HepG2 (cell line): ENCODE data around the gene SSBP4. TPM values are rescaled to one million over a fixed set of nuclear protein-coding genes. Genes with fewer than 3 reads are reported as not detected.

ENCODE experiments used
- ATAC-seq: fragments of 200-7000 bp; cut with Tn5 transposase; 3 replicates; pipeline ENCODE4 v1.9.1; 2020; ENCODE audit warnings: mild to moderate bottlenecking, moderate library complexity
- BruUV-seq: library from RNA; stranded (reverse); fragments of 400-500 nt; replicated peaks from 2 replicates; lab custom pipeline; 2021; lab: Mats Ljungman, UMichigan
- CTCF ChIA-PET: fragments of 300-600 bp; formaldehyde crosslinking; extraction: SDS; loops from one replicate; lab custom pipeline; 2021; ENCODE audit warnings: low total read pairs, inconsistent platforms, low intra/inter-chr PET ratio; lab: Yijun Ruan, JAX
- POLR2A ChIA-PET: fragments of 350-600 bp; sonication (Branson Sonifier 250); formaldehyde crosslinking; loops from one replicate; lab custom pipeline; 2020; ENCODE audit warnings: antibody characterized with exemption, inconsistent platforms; lab: Yijun Ruan, JAX
- DNase-seq: peaks from one replicate; pipeline ENCODE4 v3.0.0-alpha.2; 2015; ENCODE audit warnings: low spot score
- FAIRE-seq: peaks from 3 replicates; lab custom pipeline; 2011; peaks lifted over from hg19 to GRCh38; lab: Jason Lieb, UNC
- H2AFZ ChIP-seq: one replicate; pipeline ENCODE4 v1.6.1; 2011; ENCODE audit warnings: low read length, inconsistent platforms
- H3K27ac ChIP-seq: fragments of 300-600 bp; 3 replicates; pipeline ENCODE4 v1.8.0; 2011; ENCODE audit warnings: mixed run types, mild to moderate bottlenecking, mixed read lengths, low read length, inconsistent platforms; ENCODE audit not compliant: insufficient read depth; ENCODE audit errors: extremely low read length
- H3K27me3 ChIP-seq, 2 experiments: fragments of 200-600 bp in 1 of 2; 2 replicates in 1 of 2; 3 replicates in 1 of 2; pipeline versions ENCODE4 v1.6.0 to v1.8.0; 2011; ENCODE audit warnings: low read length in 2 of 2, mild to moderate bottlenecking in 2 of 2, moderate library complexity in 2 of 2, inconsistent platforms in 1 of 2; ENCODE audit not compliant: insufficient read depth in 2 of 2, control insufficient read depth in 1 of 2
- H3K36me3 ChIP-seq, 2 experiments: fragments of 200-600 bp in 1 of 2; replicated peaks in 1 of 2; 2 replicates in 1 of 2; 3 replicates in 1 of 2; pipeline versions ENCODE4 v1.5.1 to v1.8.0; 2011; ENCODE audit warnings: low read length in 2 of 2, inconsistent platforms in 1 of 2; ENCODE audit not compliant: insufficient read depth in 2 of 2, control insufficient read depth in 1 of 2
- H3K4me1 ChIP-seq: 2 replicates; pipeline ENCODE4 v1.5.1; 2012; ENCODE audit warnings: low read length, inconsistent platforms; ENCODE audit not compliant: insufficient read depth
- H3K4me2 ChIP-seq: 2 replicates; pipeline ENCODE4 v1.6.0; 2011; ENCODE audit warnings: low read depth, low read length, inconsistent platforms
- H3K4me3 ChIP-seq, 3 experiments: fragments of 200-600 bp in 1 of 3; sonication (generic), shearing (Covaris generic) in 1 of 3; replicated peaks in 1 of 3; 2 replicates each; pipeline ENCODE4 v1.5.1; 2011 to 2016; ENCODE audit warnings: low read length in 3 of 3, inconsistent platforms in 2 of 3, low read depth in 2 of 3, mild to moderate bottlenecking in 2 of 3, control low read depth in 1 of 3, mixed read lengths in 1 of 3; ENCODE audit not compliant: insufficient read depth in 1 of 3
- H3K79me2 ChIP-seq: one replicate; pipeline ENCODE4 v1.6.1; 2011; ENCODE audit warnings: low read length, inconsistent platforms; ENCODE audit not compliant: insufficient read depth
- H3K9ac ChIP-seq: 2 replicates; pipeline ENCODE4 v1.6.0; 2011; ENCODE audit warnings: mild to moderate bottlenecking, low read depth, low read length, inconsistent platforms; ENCODE audit not compliant: insufficient read depth
- H3K9me3 ChIP-seq: 2 replicates; pipeline ENCODE4 v1.5.1; 2012; ENCODE audit warnings: mild to moderate bottlenecking, low read length
- H4K20me1 ChIP-seq: 2 replicates; pipeline ENCODE4 v1.6.0; 2011; ENCODE audit warnings: inconsistent platforms, mild to moderate bottlenecking, low read length, moderate library complexity; ENCODE audit not compliant: insufficient read depth
- DR1 ChIP-seq: sonication (generic); formaldehyde crosslinking; IDR thresholded peaks from 2 replicates; pipeline ENCODE4 v1.8.0; 2021; ENCODE audit warnings: mild to moderate bottlenecking, missing genetic modification reagents, inconsistent platforms
- ETV5 ChIP-seq: IDR thresholded peaks from 2 replicates; pipeline ENCODE4 v1.6.1; 2018; ENCODE audit warnings: missing biosample characterization, missing genetic modification reagents, inconsistent platforms, borderline replicate concordance
- HOXA5 ChIP-seq: sonication (generic); formaldehyde crosslinking; IDR thresholded peaks from 2 replicates; pipeline ENCODE4 v1.4.0; 2020; ENCODE audit warnings: missing genetic modification reagents
- PRMT3 ChIP-seq: sonication (generic); formaldehyde crosslinking; IDR thresholded peaks from 2 replicates; pipeline ENCODE4 v1.8.1; 2022; ENCODE audit warnings: low read depth, mild to moderate bottlenecking, moderate library complexity, missing genetic modification reagents, borderline replicate concordance
- REL ChIP-seq: sonication (generic); formaldehyde crosslinking; conservative IDR thresholded peaks from 2 replicates; pipeline ENCODE4 v1.8.0; 2022; ENCODE audit warnings: mild to moderate bottlenecking, missing genetic modification reagents, moderate library complexity
- REXO4 ChIP-seq: sonication (generic); formaldehyde crosslinking; IDR thresholded peaks from 2 replicates; pipeline ENCODE4 v1.8.0; 2022; ENCODE audit warnings: missing genetic modification reagents, mild to moderate bottlenecking, borderline replicate concordance
- U2AF2 ChIP-seq: fragments of 200-400 bp; formaldehyde crosslinking; IDR thresholded peaks from 2 replicates; pipeline ENCODE4 v1.6.1; 2017; ENCODE audit warnings: low read depth, mild to moderate bottlenecking, low read length
- ZMYM3 ChIP-seq: sonication (generic); formaldehyde crosslinking; IDR thresholded peaks from 2 replicates; pipeline ENCODE4 v1.5.1; 2020; ENCODE audit warnings: mild to moderate bottlenecking, missing genetic modification reagents
- ZNF530 ChIP-seq: sonication (generic); formaldehyde crosslinking; IDR thresholded peaks from 2 replicates; pipeline ENCODE4 v1.5.0; 2020; ENCODE audit warnings: low read depth, mild to moderate bottlenecking, missing genetic modification reagents
- WGBS: methylation state at CpG from one replicate; pipeline ENCODE4 v1.1.6; 2017; ENCODE audit warnings: low lambda C conversion rate; 5-methylcytosine and 5-hydroxymethylcytosine counted together
- in situ Hi-C: cut with HindIII; loops from 2 replicates; pipeline ENCODE4 v1.10.0; 2017; ENCODE audit warnings: low pct_unique_long_range_greater_than_20kb; ENCODE audit not compliant: extremely low pct_ligation_motif_present
- intact Hi-C: fragments of 100-400 bp; cut with micrococcal nuclease; formaldehyde crosslinking; loops from one replicate; pipeline ENCODE4 v1.10.0; 2022; ENCODE audit not compliant: unreplicated experiment
- polyA plus RNA-seq, 8 experiments: library from polyadenylated mRNA; depleted of rRNA in 3 of 8; stranded (reverse) in 7 of 8; unstranded in 1 of 8; fragments of >200 nt; fragmentation: Illumina TruSeq in 4 of 8; extraction: Trizol in 4 of 8; gene quantifications; 2 replicates each; pipeline versions ENCODE4 v1.2.1 to v1.2.3, GENCODE V29; 2011 to 2016; ENCODE audit warnings: low read depth in 4 of 8, missing spikeins in 1 of 8, mixed read lengths in 1 of 8; ENCODE audit not compliant: insufficient read depth in 1 of 8
- total RNA-seq, 5 experiments: library from RNA; depleted of rRNA; stranded (reverse); fragments of >200 nt; fragmentation: Illumina TruSeq; extraction: Trizol; gene quantifications; 2 replicates each; pipeline ENCODE4 v1.2.3, GENCODE V29; 2016; ENCODE audit warnings: low read depth in 1 of 5
- TF ChIP-seq, protein P1 (sequence below): sonication (generic); formaldehyde crosslinking; IDR thresholded peaks from 2 replicates; pipeline ENCODE4 v1.4.0; 2020; ENCODE audit warnings: missing genetic modification reagents
- TF ChIP-seq, protein P2 (sequence below), 2 experiments: fragments of 450-650 bp in 1 of 2; sonication (generic) in 1 of 2; formaldehyde crosslinking in 1 of 2; IDR thresholded peaks; 2 replicates each; pipeline versions ENCODE4 v1.6.1 to v1.8.0; 2016 to 2022; ENCODE audit warnings: antibody characterized with exemption in 1 of 2, mild to moderate bottlenecking in 1 of 2, missing genetic modification reagents in 1 of 2

The SSBP4 gene
- total and polyA plus RNA-seq, 2 of the 13 experiments (the other 11 are each of a cell fraction or from before 2014, with no cell fraction given), result 20.8 to 39.5 TPM

DNA sequence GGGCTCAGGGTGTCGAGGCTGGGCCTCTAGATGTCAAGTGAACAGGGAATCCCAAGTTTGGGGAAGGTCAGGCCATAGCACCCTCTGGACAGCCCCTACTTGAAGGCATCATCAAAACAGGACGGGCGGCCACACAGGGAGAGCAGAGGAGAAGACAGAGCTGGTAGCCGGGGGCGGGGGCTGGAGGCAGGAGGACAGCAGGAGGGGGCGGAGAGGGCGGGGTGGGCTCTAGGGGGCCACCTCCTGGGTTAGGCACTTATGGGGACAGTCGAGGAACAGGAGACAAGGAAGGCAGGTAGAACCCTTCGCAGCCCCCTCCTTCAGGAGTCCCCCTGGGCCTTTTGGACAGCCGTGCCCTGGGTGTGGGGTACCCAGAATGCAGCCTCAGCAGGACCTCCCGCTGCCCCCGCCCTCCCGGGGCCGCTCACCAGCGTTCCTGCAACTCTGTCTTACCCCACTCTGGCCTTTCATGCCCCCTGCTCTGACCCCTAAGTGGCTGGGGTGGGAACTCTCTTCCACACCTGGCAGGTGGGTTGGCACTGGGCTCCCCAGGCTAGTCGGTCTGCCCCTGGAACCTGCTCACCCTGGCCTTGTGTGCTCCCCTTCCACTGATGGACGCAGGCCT is 5.8 kb downstream of the SSBP4 start:
- ChIA-PET POLR2A (no interaction called here), CTCF (no interaction called here)
- Histone ChIP-seq H3K4me3 (no peak overlapping the region), H4K20me1 (peaks cover 8% of the 10 kb centered on the region; the same call in 1 of the 2 replicates), H3K4me1 (peaks cover 18% of the 10 kb centered on the region), H3K9ac (no peak overlapping the region), H3K4me2 (no peak overlapping the region), H3K9me3 (no peaks in the 10 kb centered on the region), H3K27me3 (no peaks in the 10 kb centered on the region), H3K79me2 (peaks cover 31% of the 10 kb centered on the region), H3K36me3 (peaks cover 0 to 3% of the 10 kb centered on the region in 2 experiments; a peak in 1 of 5 replicates), H3K27ac (no peak overlapping the region), H2AFZ (no peak overlapping the region)
- in situ Hi-C loops (no loop called here), intact Hi-C loops (no loop called here)
- ATAC-seq, result no peak
- no TSS peak for BruUV-seq
- WGBS, result 93% methylated on average over 10 of the region's 17 CpGs
- FAIRE-seq, result no peak
- DNase-seq, result no peak
- TF ChIP-seq ZNF530 (CRISPR knock-in tag) (no peak), U2AF2 (no peak), HOXA5 (CRISPR knock-in tag) (no peak), DR1 (no peak), PRMT3 (CRISPR knock-in tag) (no peak), ZMYM3 (CRISPR knock-in tag) (no peak), REL (CRISPR knock-in tag) (no peak), REXO4 (CRISPR knock-in tag) (no peak), ETV5 (no peak)
- TF ChIP-seq, protein P1, sequence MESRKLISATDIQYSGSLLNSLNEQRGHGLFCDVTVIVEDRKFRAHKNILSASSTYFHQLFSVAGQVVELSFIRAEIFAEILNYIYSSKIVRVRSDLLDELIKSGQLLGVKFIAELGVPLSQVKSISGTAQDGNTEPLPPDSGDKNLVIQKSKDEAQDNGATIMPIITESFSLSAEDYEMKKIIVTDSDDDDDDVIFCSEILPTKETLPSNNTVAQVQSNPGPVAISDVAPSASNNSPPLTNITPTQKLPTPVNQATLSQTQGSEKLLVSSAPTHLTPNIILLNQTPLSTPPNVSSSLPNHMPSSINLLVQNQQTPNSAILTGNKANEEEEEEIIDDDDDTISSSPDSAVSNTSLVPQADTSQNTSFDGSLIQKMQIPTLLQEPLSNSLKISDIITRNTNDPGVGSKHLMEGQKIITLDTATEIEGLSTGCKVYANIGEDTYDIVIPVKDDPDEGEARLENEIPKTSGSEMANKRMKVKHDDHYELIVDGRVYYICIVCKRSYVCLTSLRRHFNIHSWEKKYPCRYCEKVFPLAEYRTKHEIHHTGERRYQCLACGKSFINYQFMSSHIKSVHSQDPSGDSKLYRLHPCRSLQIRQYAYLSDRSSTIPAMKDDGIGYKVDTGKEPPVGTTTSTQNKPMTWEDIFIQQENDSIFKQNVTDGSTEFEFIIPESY (CRISPR knock-in tag), result no peak
- TF ChIP-seq, protein P2, sequence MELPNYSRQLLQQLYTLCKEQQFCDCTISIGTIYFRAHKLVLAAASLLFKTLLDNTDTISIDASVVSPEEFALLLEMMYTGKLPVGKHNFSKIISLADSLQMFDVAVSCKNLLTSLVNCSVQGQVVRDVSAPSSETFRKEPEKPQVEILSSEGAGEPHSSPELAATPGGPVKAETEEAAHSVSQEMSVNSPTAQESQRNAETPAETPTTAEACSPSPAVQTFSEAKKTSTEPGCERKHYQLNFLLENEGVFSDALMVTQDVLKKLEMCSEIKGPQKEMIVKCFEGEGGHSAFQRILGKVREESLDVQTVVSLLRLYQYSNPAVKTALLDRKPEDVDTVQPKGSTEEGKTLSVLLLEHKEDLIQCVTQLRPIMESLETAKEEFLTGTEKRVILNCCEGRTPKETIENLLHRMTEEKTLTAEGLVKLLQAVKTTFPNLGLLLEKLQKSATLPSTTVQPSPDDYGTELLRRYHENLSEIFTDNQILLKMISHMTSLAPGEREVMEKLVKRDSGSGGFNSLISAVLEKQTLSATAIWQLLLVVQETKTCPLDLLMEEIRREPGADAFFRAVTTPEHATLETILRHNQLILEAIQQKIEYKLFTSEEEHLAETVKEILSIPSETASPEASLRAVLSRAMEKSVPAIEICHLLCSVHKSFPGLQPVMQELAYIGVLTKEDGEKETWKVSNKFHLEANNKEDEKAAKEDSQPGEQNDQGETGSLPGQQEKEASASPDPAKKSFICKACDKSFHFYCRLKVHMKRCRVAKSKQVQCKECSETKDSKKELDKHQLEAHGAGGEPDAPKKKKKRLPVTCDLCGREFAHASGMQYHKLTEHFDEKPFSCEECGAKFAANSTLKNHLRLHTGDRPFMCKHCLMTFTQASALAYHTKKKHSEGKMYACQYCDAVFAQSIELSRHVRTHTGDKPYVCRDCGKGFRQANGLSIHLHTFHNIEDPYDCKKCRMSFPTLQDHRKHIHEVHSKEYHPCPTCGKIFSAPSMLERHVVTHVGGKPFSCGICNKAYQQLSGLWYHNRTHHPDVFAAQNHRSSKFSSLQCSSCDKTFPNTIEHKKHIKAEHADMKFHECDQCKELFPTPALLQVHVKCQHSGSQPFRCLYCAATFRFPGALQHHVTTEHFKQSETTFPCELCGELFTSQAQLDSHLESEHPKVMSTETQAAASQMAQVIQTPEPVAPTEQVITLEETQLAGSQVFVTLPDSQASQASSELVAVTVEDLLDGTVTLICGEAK (IDR thresholded peaks at IDR 0.05), result no peak
- TF ChIP-seq, protein P2 (CRISPR knock-in tag; IDR thresholded peaks at IDR 0.05), result no peak
